ENCODE data around the gene ASPSCR1. TPM values are rescaled to one million over a fixed set of nuclear protein-coding genes. Genes with fewer than 3 reads are reported as not detected.

The ASPSCR1 gene
- total RNA-seq, 1 donor from 2014 or later, result 52.4 TPM

Other genes starting within 250 kb of the ASPSCR1 start
- not detected for gene GCGR, start 173.5 kb upstream of the ASPSCR1 start, total RNA-seq
- gene MCRIP1, start 144.3 kb upstream of the ASPSCR1 start, total RNA-seq, result 73.6 TPM
- gene PPP1R27, start 142.6 kb upstream of the ASPSCR1 start, total RNA-seq, result not detected
- 665 TPM for gene P4HB, start 117.1 kb upstream of the ASPSCR1 start, total RNA-seq
- 498 TPM for gene ARHGDIA, start 106.3 kb upstream of the ASPSCR1 start, total RNA-seq
- gene ALYREF, start 86.0 kb upstream of the ASPSCR1 start, total RNA-seq, result 64.2 TPM
- 70.3 TPM for gene ANAPC11, start 85.9 kb upstream of the ASPSCR1 start, total RNA-seq
- 0.29 TPM for gene NPB, start 75.4 kb upstream of the ASPSCR1 start, total RNA-seq
- 58.9 TPM for gene PCYT2, start 66.2 kb upstream of the ASPSCR1 start, total RNA-seq
- 30.4 TPM for gene SIRT7, start 59.5 kb upstream of the ASPSCR1 start, total RNA-seq
- gene MAFG, start 49.9 kb upstream of the ASPSCR1 start, total RNA-seq, result 14.1 TPM
- 63.9 TPM for gene PYCR1, start 40.3 kb upstream of the ASPSCR1 start, total RNA-seq
- gene MYADML2, start 30.4 kb upstream of the ASPSCR1 start, total RNA-seq, result not detected
- gene NOTUM, start 16.4 kb upstream of the ASPSCR1 start, total RNA-seq, result 4.0 TPM
- 58.5 TPM for gene CENPX, start 45.2 kb downstream of the ASPSCR1 start, total RNA-seq
- gene LRRC45, start 45.7 kb downstream of the ASPSCR1 start, total RNA-seq, result 11.0 TPM
- gene RAC3, start 54.0 kb downstream of the ASPSCR1 start, total RNA-seq, result 5.0 TPM
- 176 TPM for gene DCXR, start 60.1 kb downstream of the ASPSCR1 start, total RNA-seq
- 30.0 TPM for gene RFNG, start 74.2 kb downstream of the ASPSCR1 start, total RNA-seq
- gene GPS1, start 74.3 kb downstream of the ASPSCR1 start, total RNA-seq, result 91.2 TPM
- 158 TPM for gene DUS1L, start 88.2 kb downstream of the ASPSCR1 start, total RNA-seq
- gene FASN, start 120.6 kb downstream of the ASPSCR1 start, total RNA-seq, result 165 TPM
- 108 TPM for gene CCDC57, start 235.2 kb downstream of the ASPSCR1 start, total RNA-seq

Measured in ureter (tissue), 1 donor.